Smooth muscle cell of the brain vasculature (primary cell): ENCODE measurements around the gene HMGN3.
"Not testable (repeated sequence)": the region's sequence is repeated elsewhere in the genome, so short reads cannot be mapped to it uniquely, and the experiment has no call there.

Experiments used
- DNase-seq: peaks from one replicate; pipeline ENCODE4 v3.0.0-alpha.2; 2012; ENCODE audit warnings: low read depth, low spot score

HMGN3 gene

GRCh38 chr6:79234150-79235022 lies at the start of gene HMGN3:
Gene HMGN3, minus strand, starts transcription at chr6:79234682.
- peak; percentile 77 for DNase-seq

GRCh38 chr6:79280756-79281155 lies 46.3 kb upstream of the HMGN3 start:
- DNase-seq, result no peak

GRCh38 chr6:79277109-79277508 lies 42.6 kb upstream of the HMGN3 start:
- DNase-seq, result no peak

- DNase-seq, result peak; percentile 60
These were observed 35.4 kb upstream of the HMGN3 start for GRCh38 chr6:79269877-79270276.

GRCh38 chr6:79267128-79267527 lies 32.6 kb upstream of the HMGN3 start:
- DNase-seq, result no peak

- DNase-seq, result no peak
These were observed 31.6 kb upstream of the HMGN3 start for GRCh38 chr6:79266051-79266450.

- no peak for DNase-seq
These were observed 28.9 kb upstream of the HMGN3 start for GRCh38 chr6:79263359-79263758.

- DNase-seq, result no peak
These were observed 27.2 kb upstream of the HMGN3 start for GRCh38 chr6:79261666-79262065.

GRCh38 chr6:79260772-79261171 lies 26.3 kb upstream of the HMGN3 start:
- DNase-seq, result no peak

GRCh38 chr6:79257381-79258205 lies 23.1 kb upstream of the HMGN3 start:
- DNase-seq, result no peak

- DNase-seq, result not testable (repeated sequence)
These were observed 22.3 kb upstream of the HMGN3 start for GRCh38 chr6:79256770-79257169.

GRCh38 chr6:79255086-79255485 lies 20.6 kb upstream of the HMGN3 start:
- DNase-seq, result not testable (repeated sequence)

GRCh38 chr6:79250559-79250958 lies 16.1 kb upstream of the HMGN3 start:
- no peak for DNase-seq

- DNase-seq, result no peak
These were observed 15.6 kb upstream of the HMGN3 start for GRCh38 chr6:79250107-79250514.

GRCh38 chr6:79249136-79249535 lies 14.7 kb upstream of the HMGN3 start:
- no peak for DNase-seq

GRCh38 chr6:79246891-79247290 lies 12.4 kb upstream of the HMGN3 start:
- DNase-seq, result no peak

GRCh38 chr6:79241228-79241627 lies 6.7 kb upstream of the HMGN3 start:
- no peak for DNase-seq

- DNase-seq, result no peak
These were observed 6.0 kb upstream of the HMGN3 start for GRCh38 chr6:79240509-79240908.

GRCh38 chr6:79239536-79240168 lies 5.2 kb upstream of the HMGN3 start:
- DNase-seq, result no peak

GRCh38 chr6:79238919-79239318 lies 4.4 kb upstream of the HMGN3 start:
- no peak for DNase-seq

GRCh38 chr6:79236711-79237110 lies 2.2 kb upstream of the HMGN3 start:
- no peak for DNase-seq

- peak; percentile 68 for DNase-seq
These were observed 802 bp downstream of the HMGN3 start for GRCh38 chr6:79233611-79234149.
